PFSK-1 (cell line): ENCODE measurements around the gene LHPP.

Experiments used
- POLR2AphosphoS5 ChIP-seq: IDR thresholded peaks from 2 replicates; pipeline ENCODE4 v1.6.1; 2012; ENCODE audit warnings: low read depth, mild to moderate bottlenecking, control low read depth, low read length, moderate library complexity
- SIN3A ChIP-seq: IDR thresholded peaks from 2 replicates; pipeline ENCODE4 v1.6.1; 2012; ENCODE audit warnings: mild to moderate bottlenecking, low read length, moderate library complexity, borderline replicate concordance; ENCODE audit not compliant: insufficient read depth

GRCh38 chr10:124632064-124632531, 170.5 kb downstream of the LHPP start:
- TF ChIP-seq POLR2AphosphoS5 (no peak), SIN3A (no peak)
